Kidney tubule cell (primary cell): ENCODE results near the gene SOAT1.
"Not testable (repeated sequence)": the region's sequence is repeated elsewhere in the genome, so short reads cannot be mapped to it uniquely, and the experiment has no call there.

ENCODE experiments used
- DNase-seq: peaks from one replicate; pipeline ENCODE4 v3.0.0-alpha.2; 2018; ENCODE audit warnings: low spot score

The SOAT1 gene

GRCh38 chr1:179353546-179353945 is 59.9 kb downstream of the SOAT1 start:
- DNase-seq: peak; percentile 24

- not testable (repeated sequence) for DNase-seq
Observed at GRCh38 chr1:179361631-179362030, 68.0 kb downstream of the SOAT1 start.

DNA sequence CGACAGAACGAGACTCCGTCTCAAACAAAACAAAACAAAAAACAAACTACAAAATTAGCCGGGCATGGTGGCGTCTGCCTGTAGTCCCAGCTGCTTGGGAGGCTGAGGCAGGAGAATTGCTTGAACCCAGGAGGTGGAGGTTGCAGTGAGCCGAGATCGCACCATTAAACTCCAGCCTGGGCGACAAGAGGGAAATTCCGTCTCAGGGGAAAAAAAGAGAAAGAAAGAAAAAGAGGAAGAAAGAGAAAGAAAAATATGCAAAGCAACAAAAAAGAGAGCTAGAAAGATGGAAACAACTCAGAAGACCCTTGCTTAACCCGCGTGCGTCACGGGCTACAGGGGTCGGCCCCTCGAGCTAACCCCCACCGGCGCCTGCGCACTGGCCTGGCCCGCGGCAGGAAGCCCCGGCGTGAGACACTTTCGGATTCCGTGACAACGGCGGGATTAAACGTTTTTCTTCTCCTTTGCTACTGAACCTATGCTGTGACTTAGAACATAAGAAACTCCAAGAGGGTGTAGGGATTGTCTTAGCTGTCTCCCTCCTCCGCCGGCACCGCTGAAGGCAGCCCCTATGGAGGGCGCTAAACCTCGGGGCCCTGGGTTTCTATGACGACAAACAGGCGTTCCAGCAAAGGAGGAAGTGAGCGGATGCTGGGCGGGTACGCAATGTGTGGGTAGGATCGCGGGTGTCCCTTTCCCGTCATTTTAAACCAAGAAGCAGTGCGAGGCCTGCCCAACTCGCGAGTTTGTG is 71.9 kb downstream of the SOAT1 start, which contains the start of gene AXDND1:
Gene AXDND1 (plus strand): TSS at position 630 of the 751 bp plus-strand sequence. CDS start 539 bp downstream, outside the sequence.
- peak; percentile 87 for DNase-seq

GRCh38 chr1:179366093-179366800 is 72.7 kb downstream of the SOAT1 start:
- DNase-seq: peak; percentile 26

DNA sequence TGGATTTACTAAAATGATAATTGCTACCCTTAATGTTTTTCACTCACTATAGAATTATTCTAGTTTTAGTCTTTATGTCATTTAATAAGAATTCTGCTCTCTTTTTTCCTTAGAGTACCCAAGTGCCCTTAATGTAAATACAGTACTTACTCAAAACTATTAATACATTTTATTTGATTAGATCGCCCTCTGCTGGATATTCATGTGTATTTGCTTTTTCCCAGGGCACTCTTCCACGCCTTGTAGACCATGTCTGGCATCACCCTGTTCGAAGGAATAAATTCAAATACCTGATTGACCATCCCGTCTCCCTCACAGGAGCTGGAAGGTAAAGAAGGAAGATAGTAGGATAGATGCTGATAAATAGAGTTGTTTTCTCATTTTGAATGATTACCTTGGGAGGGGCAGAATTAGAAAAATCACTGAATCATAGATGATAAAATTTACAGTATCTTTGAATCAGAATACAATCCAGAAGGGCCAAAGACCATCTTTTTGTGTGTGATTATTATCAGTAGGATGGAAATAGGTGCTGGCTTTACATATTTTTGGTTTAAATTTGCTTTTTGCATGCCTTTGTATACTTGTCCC is 76.2 kb downstream of the SOAT1 start:
- peak; percentile 75 for DNase-seq

DNA sequence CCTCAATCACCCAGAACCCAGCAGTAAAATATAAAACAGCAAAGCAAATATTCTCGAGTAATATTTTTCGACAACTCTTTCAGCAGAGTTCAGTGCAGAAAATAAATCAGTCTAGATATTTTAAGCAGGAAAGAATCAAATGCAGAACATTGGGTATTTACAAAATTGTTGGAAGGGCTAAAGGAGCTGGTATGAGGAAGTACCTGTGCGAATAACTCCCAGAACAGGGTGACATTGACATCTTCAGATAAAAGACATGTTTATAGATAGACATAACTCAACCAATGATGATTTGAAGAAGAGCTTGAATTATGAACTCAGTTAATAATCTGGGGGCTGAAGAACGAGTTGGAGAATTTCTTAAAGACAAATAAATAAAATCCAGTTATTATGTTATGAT is 78.6 kb downstream of the SOAT1 start:
- DNase-seq: no peak

GRCh38 chr1:179376223-179376622 is 82.6 kb downstream of the SOAT1 start:
- DNase-seq: no peak

DNA sequence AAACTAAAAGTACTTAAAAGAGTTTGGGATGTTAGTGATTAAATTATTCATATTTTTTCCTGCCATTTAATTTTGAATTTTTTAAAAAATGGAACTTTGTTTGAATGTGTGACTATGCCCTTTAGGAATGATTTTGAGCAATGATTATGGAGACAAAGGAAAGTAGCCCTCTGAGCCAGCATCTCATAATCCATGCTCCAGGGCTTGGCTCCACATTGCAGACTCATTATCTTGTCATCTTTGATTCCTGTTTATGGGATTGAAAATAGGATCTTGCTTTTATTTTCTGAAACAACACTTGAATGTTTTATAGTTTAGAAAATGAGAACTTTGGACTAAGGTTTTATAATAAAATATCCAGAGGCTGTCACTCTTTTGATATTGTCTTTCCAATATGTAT is 86.7 kb downstream of the SOAT1 start:
- no peak for DNase-seq

DNA sequence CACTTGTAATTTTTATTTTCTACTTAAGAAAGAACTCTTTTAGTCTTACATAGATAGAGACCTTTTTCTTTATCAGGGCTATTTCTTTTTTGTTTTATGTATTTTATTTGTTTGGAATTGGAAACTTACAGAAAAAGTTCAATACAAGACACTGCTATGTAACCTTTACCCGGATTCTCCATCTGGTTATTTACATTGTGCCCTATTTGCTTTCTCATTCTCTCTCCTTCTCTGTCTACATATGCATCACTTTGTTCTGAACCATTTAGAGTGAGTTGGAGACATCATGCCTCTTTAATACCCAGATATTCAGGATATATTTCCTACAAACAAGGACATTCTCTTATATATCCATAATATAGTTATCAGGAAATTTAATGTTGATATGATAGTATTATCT is 90.4 kb downstream of the SOAT1 start:
- no peak for DNase-seq

DNA sequence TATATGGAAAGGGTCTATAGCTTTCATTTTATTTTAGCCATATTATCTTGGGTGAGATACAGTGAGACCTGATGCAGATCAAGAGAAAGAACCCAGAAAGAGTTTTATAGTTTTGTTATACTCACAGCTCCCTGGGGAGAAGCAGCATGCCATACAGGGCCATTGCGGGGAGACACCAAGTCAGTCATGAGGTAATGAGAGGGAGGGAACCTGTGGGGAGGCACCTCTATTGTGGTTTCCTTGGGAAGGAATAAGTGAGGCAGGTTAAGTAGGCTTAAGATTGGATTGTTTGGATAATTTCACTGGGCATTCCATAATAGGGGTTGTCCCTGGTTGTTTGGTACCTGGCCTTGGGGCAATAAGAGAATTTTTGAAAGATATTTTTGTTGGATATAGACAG is 91.9 kb downstream of the SOAT1 start:
- no peak for DNase-seq

GRCh38 chr1:179393721-179394120 is 100.1 kb downstream of the SOAT1 start:
- DNase-seq: no peak

DNA sequence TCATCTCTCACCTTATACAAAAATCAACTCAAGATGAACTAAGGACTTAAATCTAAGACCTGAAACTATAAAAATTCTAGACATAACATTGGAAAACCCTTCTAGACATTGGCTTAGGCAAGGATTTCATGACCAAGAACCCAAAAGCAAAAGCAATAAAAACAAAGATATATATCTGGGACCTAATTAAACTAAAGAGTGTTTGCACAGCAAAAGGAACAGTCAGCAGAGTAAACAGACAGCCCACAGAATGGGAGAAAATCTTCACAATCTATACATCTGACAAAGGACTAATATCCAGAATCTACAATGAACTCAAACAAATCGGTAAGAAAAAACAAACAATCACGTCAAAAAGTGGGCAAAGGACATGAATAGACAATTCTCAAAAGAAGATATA is 105.8 kb downstream of the SOAT1 start:
- DNase-seq: not testable (repeated sequence)
